Neutrophil (primary cell): ENCODE results near the gene PTGDS.

Experiments used
- H3K27ac ChIP-seq: fragments of 200-600 bp; sonication (generic); 2 replicates; pipeline ENCODE4 v1.5.1; 2016; ENCODE audit warnings: mild to moderate bottlenecking, moderate library complexity
- H3K27me3 ChIP-seq: fragments of 200-600 bp; sonication (generic); 2 replicates; pipeline ENCODE4 v1.6.0; 2016; ENCODE audit warnings: mild to moderate bottlenecking
- H3K36me3 ChIP-seq: fragments of 200-600 bp; sonication (generic); 2 replicates; pipeline ENCODE4 v1.5.1; 2017
- H3K4me1 ChIP-seq, 2 experiments: fragments of 200-600 bp in 1 of 2; sonication (generic) in 1 of 2; 1 replicate in 1 of 2; 2 replicates in 1 of 2; pipeline versions ENCODE4 v1.5.1 to v1.6.1; 2013 to 2016; ENCODE audit warnings: low read depth in 1 of 2, low read length in 1 of 2, mild to moderate bottlenecking in 1 of 2, moderate library complexity in 1 of 2; ENCODE audit not compliant: control insufficient read depth in 1 of 2, insufficient read depth in 1 of 2
- H3K4me3 ChIP-seq, 2 experiments: fragments of 200-600 bp in 1 of 2; sonication (generic) in 1 of 2; 1 replicate in 1 of 2; 2 replicates in 1 of 2; pipeline ENCODE4 v1.5.1; 2013 to 2016; ENCODE audit warnings: low read depth in 1 of 2, low read length in 1 of 2, mild to moderate bottlenecking in 1 of 2, moderate library complexity in 1 of 2
- H3K9me3 ChIP-seq: fragments of 200-600 bp; sonication (generic); 2 replicates; pipeline ENCODE4 v1.5.1; 2016
- CTCF ChIP-seq: fragments of 200-600 bp; sonication (generic); IDR thresholded peaks from 2 replicates; pipeline ENCODE4 v1.5.1; 2016; ENCODE audit warnings: antibody characterized with exemption

Gene PTGDS

DNA sequence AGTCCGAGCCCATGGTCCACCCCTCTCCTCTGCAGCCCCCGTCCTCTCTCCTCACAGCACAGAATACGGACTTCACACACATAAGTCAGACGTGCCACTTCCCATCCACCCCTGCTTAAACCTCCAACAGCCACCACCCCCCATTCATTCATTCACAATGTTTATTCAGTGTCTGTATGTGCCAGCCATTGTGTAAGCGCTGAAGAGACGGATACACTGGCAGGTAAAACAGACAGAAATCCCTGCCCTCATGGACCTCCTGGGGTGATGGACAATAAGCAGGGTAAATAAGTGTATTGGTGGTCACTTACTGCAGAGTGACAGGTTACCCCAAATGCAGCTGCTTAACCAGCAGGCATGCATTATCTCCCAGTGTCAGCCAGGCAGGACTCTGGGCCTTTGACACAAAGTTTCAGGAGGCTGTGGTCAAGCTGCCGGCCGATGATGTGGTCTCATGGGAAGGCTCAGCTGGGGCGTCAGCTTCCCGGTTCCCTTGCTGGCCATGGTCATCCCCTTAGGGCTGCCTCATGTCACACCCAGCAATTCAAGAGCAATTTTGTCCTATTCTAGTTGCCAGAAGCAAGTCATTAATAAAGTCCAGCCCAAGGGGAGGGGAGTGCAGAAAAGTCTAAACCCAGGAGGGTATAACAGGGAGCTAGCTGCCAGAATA, 13.1 kb downstream of the PTGDS start:
- peaks cover 72% of the 10 kb centered on the region for H3K27me3 ChIP-seq
- H3K36me3 ChIP-seq, result no peaks in the 10 kb centered on the region
- H3K27ac ChIP-seq, result peak overlapping the region; percentile 94
- H3K4me1 ChIP-seq, result peaks cover 17 to 38% of the 10 kb centered on the region in 2 experiments
- no peak for TF ChIP-seq CTCF
- H3K9me3 ChIP-seq, result no peaks in the 10 kb centered on the region
- H3K4me3 ChIP-seq, result no peak overlapping the region

DNA sequence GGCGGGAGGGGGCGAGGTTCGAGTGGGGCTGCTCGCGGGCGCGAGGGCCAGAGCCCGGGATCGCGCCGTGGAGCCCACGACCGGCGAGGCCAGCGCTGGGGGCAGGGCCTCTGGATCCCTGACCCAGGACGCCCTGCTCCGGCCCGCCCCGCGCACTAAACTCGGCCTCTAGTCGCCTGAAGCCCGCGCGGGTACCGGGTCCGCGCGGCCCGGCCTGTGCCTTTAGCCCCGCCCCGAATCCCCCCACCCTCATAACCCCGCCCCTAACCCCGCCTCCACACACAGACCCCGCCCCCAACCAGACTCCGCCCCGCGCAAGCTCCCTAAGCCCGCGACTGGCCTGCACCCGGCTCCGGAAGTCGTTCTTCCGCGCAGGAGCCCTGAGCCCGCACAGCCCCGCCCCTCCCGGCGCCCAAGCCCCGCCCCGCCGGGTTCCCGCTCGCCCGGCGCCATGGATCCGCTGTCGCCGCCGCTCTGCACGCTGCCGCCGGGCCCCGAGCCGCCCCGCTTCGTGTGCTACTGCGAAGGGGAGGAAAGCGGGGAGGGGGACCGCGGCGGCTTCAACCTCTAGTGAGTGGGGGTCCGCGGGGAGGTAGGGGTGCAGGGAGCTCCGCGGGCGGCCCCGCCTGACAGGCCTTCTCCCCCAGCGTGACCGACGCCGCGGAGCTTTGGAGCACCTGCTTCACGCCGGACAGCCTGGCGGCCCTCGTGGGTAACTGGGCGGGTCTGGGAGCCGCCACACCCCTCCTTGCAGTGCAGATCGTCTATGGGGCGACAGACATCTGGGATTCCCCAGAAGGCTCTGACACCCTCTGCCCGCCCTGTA, 14.9 kb downstream of the PTGDS start, which contains the start of gene PAXX:
Gene PAXX, plus strand, starts transcription at position 430 of the 826 bp plus-strand sequence. Its CDS starts 22 bp downstream, at position 452.
- peak within 1 kb of the TSS; percentile 75 to 93 for H3K4me3 ChIP-seq
- H3K9me3 ChIP-seq, result no peaks in the 10 kb centered on the region
- H3K27ac ChIP-seq, result peak within 1 kb of the TSS; percentile 94
- H3K27me3 ChIP-seq, result peaks cover 72% of the 10 kb centered on the region
- peak; percentile 40 for TF ChIP-seq CTCF
- H3K36me3 ChIP-seq, result no peaks in the 10 kb centered on the region
- H3K4me1 ChIP-seq, result peaks cover 28 to 56% of the 10 kb centered on the region in 2 experiments

DNA sequence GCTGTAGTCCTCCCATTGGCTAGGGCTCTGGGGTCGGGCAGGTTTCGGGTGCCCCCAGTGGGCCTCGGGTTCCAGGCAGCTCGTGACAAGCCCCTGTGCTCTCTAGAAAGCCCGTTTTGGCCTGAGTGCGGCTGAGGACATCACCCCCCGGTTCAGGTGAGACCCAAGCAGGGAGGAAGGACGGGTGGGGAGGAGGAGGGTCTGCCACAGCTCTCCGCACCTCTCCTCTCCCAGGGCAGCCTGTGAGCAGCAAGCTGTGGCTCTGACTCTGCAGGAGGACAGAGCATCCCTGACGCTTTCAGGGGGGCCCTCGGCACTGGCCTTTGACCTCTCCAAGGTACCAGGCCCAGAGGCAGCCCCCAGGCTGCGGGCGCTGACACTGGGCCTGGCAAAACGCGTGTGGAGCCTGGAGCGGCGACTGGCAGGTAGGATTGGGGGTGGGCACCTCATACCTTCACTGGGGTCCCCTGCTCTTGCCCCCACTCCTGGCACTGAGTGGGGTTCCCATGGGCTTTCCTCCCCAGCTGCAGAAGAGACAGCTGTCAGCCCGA, 15.6 kb downstream of the PTGDS start:
- Histone ChIP-seq H3K4me3 (peak overlapping the region; percentile 75 to 93), H3K9me3 (no peaks in the 10 kb centered on the region), H3K4me1 (peaks cover 28 to 63% of the 10 kb centered on the region in 2 experiments), H3K36me3 (no peaks in the 10 kb centered on the region), H3K27ac (peak overlapping the region; percentile 94), H3K27me3 (peaks cover 72% of the 10 kb centered on the region)
- TF ChIP-seq CTCF, result no peak

DNA sequence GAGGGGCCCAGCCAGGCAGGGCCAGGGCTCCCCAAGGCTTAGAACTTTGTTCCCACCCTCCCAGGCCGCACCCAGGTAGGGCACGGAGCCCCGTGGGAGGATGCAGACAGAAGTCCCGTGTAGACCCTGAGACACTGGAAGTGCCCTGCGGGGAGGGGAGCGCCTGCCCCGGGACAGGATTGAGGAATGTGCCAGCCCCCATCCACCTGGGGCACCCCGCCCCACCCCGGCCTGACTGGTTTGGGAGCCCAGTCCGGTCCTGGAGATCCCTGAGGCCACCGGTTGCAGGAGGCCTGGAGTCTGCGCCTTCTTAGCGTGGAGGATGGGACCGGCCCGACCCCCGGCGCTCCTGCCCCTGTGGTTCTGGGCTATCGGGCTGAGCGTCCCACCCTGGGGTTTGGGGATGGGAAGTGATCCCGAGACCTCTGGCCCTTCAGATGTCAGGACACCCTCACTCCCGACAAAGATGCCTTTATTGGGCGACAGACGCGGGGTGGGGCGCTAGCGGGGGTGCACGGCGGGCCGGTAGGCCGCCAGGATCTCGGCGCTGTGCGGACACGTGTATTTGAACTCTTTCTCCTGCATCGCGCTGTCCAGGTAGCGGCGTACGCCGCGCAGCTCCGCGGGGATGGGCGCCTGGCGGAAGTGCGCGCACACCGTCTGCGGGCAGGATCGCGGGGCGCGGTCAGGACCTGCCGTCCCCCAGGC, 17.0 kb downstream of the PTGDS start:
- Histone ChIP-seq H3K27ac (no peak overlapping the region), H3K4me3 (no peak overlapping the region), H3K27me3 (peaks cover 62% of the 10 kb centered on the region), H3K4me1 (peaks cover 40 to 77% of the 10 kb centered on the region in 2 experiments), H3K9me3 (no peaks in the 10 kb centered on the region), H3K36me3 (no peaks in the 10 kb centered on the region)
- no peak for TF ChIP-seq CTCF

- peaks cover 45 to 83% of the 10 kb centered on the region in 2 experiments for H3K4me1 ChIP-seq
- no peaks in the 10 kb centered on the region for H3K9me3 ChIP-seq
- H3K4me3 ChIP-seq, result no peak overlapping the region
- no peak overlapping the region for H3K27ac ChIP-seq
- no peaks in the 10 kb centered on the region for H3K36me3 ChIP-seq
- peaks cover 56% of the 10 kb centered on the region for H3K27me3 ChIP-seq
- TF ChIP-seq CTCF, result no peak
Observed at GRCh38 chr9:136994888-136995230, 17.6 kb downstream of the PTGDS start.
